PC-3 (cell line): ENCODE measurements around the gene YLPM1.

Experiments used
- CTCF ChIP-seq: fragments of 300-600 bp; sonication (generic); conservative IDR thresholded peaks from 2 replicates; pipeline ENCODE4 v1.5.1; 2017; ENCODE audit warnings: antibody characterized with exemption, low read depth, mild to moderate bottlenecking, low read length
- EZH2 ChIP-seq: fragments of 300-600 bp; sonication (generic); IDR thresholded peaks from one replicate; pipeline ENCODE4 v1.6.1; 2017; ENCODE audit warnings: antibody characterized with exemption, mild to moderate bottlenecking, low read length; ENCODE audit not compliant: unreplicated experiment
- EZH2phosphoT487 ChIP-seq: fragments of 300-600 bp; sonication (generic); IDR thresholded peaks from 2 replicates; pipeline ENCODE4 v1.6.1; 2018; ENCODE audit warnings: mild to moderate bottlenecking, antibody characterized with exemption, low read length, borderline replicate concordance

- TF ChIP-seq CTCF (no peak), EZH2phosphoT487 (no peak), EZH2 (no peak)
Measured at GRCh38 chr14:74824997-74825396, 61.9 kb downstream of the YLPM1 start.
